Measurements from ENCODE around the gene ACVR1. TPM values are rescaled to one million over a fixed set of nuclear protein-coding genes. Genes with fewer than 3 reads are reported as not detected.

ACVR1 gene
- total RNA-seq, 1 donor from 2014 or later: 6.9 TPM

- Histone ChIP-seq H3K4me3 (no peak overlapping the region), H3K36me3 (peaks cover 54 to 72% of the 10 kb centered on the region in 2 donors), H3K27ac (no peak overlapping the region), H3K27me3 (no peaks in the 10 kb centered on the region), H3K9me3 (no peaks in the 10 kb centered on the region), H3K4me1 (no peaks in the 10 kb centered on the region)
- intact Hi-C loops (cut with DNase I): no loop called here
- no peak for DNase-seq (ENCODE audit: low spot score in 2 of 2)
- TF ChIP-seq, protein P1, sequence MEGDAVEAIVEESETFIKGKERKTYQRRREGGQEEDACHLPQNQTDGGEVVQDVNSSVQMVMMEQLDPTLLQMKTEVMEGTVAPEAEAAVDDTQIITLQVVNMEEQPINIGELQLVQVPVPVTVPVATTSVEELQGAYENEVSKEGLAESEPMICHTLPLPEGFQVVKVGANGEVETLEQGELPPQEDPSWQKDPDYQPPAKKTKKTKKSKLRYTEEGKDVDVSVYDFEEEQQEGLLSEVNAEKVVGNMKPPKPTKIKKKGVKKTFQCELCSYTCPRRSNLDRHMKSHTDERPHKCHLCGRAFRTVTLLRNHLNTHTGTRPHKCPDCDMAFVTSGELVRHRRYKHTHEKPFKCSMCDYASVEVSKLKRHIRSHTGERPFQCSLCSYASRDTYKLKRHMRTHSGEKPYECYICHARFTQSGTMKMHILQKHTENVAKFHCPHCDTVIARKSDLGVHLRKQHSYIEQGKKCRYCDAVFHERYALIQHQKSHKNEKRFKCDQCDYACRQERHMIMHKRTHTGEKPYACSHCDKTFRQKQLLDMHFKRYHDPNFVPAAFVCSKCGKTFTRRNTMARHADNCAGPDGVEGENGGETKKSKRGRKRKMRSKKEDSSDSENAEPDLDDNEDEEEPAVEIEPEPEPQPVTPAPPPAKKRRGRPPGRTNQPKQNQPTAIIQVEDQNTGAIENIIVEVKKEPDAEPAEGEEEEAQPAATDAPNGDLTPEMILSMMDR (IDR thresholded peaks at IDR 0.05): no peak
Observed at GRCh38 chr2:157769856-157770255, 106.3 kb downstream of the ACVR1 start.

- Histone ChIP-seq H3K27ac (no peak overlapping the region), H3K4me1 (no peaks in the 10 kb centered on the region), H3K36me3 (peaks cover 38 to 92% of the 10 kb centered on the region in 2 donors), H3K9me3 (no peaks in the 10 kb centered on the region), H3K27me3 (no peaks in the 10 kb centered on the region), H3K4me3 (no peak overlapping the region)
- no peak for DNase-seq (ENCODE audit: low spot score in 2 of 2)
- intact Hi-C loops (cut with DNase I): no loop called here
- TF ChIP-seq, protein P1 (IDR thresholded peaks at IDR 0.05): no peak
Observed at GRCh38 chr2:157764386-157764785, 111.7 kb downstream of the ACVR1 start.

DNA sequence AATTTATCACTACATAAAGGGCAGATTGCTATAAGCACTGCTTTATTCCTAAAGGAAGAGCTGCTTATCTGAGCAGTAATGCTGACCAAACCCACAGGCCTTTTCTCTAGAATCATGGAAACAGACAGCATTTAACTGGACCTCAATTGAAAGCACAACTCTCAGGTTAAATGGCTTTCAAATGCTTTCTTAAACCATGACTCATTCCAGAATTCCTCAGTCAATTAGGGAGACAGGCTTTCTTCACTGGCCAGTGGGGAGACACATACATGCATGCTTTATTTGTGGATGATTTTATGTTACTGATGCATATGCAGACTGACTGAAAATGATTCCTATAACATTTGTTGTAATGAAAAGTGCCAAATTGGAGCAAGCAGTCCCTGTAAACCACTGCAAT is 114.6 kb downstream of the ACVR1 start:
- Histone ChIP-seq H3K27ac (no peak overlapping the region), H3K27me3 (no peaks in the 10 kb centered on the region), H3K4me1 (no peaks in the 10 kb centered on the region), H3K4me3 (no peak overlapping the region), H3K36me3 (peaks cover 38 to 86% of the 10 kb centered on the region in 2 donors), H3K9me3 (peaks cover 4 to 15% of the 10 kb centered on the region in 2 donors)
- no peak for DNase-seq (ENCODE audit: low spot score in 2 of 2)
- TF ChIP-seq, protein P1 (IDR thresholded peaks at IDR 0.05): no peak
- intact Hi-C loops (cut with DNase I): no loop called here

DNA sequence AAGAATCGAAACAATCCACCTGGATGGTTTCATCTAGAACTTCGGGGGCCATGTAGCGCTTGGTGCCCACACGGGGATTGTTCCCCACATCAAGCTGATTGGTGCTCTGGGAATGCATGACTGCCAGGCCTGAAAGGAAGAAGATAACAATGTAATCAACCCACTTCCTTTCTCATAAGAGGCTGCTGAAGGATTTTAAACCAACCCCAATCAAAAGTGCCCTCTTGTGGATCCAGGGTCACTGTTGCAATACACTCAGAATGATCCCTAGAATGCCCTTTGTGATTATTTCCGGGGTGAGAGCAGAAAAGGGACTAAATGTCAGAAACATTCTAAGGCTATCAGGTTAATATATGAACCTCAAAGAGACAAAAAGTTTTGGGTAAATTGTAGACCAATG is 115.2 kb downstream of the ACVR1 start:
- DNase-seq (ENCODE audit: low spot score in 2 of 2): no peak

DNA sequence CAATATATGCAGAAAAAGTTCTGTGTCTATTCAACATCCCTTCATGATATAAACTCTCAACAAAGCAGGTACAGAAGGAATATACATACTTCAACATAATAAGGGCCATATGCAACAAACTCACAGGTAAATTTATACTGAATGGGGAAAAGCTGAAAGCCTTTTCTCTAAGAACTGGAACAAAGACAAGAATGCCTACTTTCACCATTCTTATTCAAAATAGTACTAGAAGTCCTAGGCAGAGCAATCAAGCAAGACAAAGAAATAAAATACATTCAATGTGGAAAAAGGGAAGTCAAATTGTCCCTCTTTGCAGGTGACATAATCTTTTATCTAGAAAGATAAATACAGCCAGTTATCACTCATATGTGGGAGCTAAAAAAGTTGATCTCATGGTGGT is 116.3 kb downstream of the ACVR1 start:
- intact Hi-C loops (cut with DNase I): no loop called here
- Histone ChIP-seq H3K27me3 (no peaks in the 10 kb centered on the region), H3K27ac (no peak overlapping the region), H3K9me3 (peaks cover 13 to 31% of the 10 kb centered on the region in 2 donors), H3K36me3 (peaks cover 42 to 86% of the 10 kb centered on the region in 2 donors), H3K4me1 (no peaks in the 10 kb centered on the region), H3K4me3 (no peak overlapping the region)
- TF ChIP-seq, protein P1 (IDR thresholded peaks at IDR 0.05): no peak
- DNase-seq (ENCODE audit: low spot score in 2 of 2): no peak

More for the DNA sequence above, 115.2 kb downstream of the ACVR1 start:
- TF ChIP-seq, protein P1 (IDR thresholded peaks at IDR 0.05): no peak
- intact Hi-C loops (cut with DNase I): no loop called here
- peaks cover 42 to 86% of the 10 kb centered on the region in 2 donors for H3K36me3 ChIP-seq
- no peaks in the 10 kb centered on the region for H3K4me1 ChIP-seq
- peaks cover 8 to 20% of the 10 kb centered on the region in 2 donors for H3K9me3 ChIP-seq
- H3K27me3 ChIP-seq: no peaks in the 10 kb centered on the region
- no peak overlapping the region for H3K4me3 ChIP-seq
- H3K27ac ChIP-seq: no peak overlapping the region

DNA sequence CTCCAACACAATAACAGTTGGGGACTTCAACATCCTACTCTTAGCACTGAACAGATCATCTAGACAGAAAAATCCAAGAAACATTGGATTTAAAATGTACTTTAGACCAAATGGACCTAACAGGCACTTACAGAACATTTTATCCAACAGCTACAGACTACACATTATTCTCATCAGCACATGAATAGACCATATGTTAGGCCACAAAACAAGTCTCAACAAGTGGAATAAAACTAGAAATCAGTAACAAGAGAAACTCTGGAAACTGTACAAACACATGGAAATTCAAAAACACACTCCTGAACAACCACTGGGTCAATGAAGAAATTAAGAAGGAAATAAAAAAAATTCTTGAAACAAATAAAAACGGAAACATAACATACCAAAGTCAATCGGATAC is 117.5 kb downstream of the ACVR1 start:
- Histone ChIP-seq H3K27me3 (no peaks in the 10 kb centered on the region), H3K27ac (no peak overlapping the region), H3K9me3 (peaks cover 13 to 32% of the 10 kb centered on the region in 2 donors), H3K4me3 (no peak overlapping the region), H3K4me1 (no peaks in the 10 kb centered on the region), H3K36me3 (peaks cover 37 to 79% of the 10 kb centered on the region in 2 donors)
- no peak for DNase-seq (ENCODE audit: low spot score in 2 of 2)
- intact Hi-C loops (cut with DNase I): no loop called here
- TF ChIP-seq, protein P1 (IDR thresholded peaks at IDR 0.05): no peak
